K562 (cell line): ENCODE measurements around the gene ZFP82.

Source experiments
- ARID2 ChIP-seq: fragments of 450-650 bp; IDR thresholded peaks from 2 replicates; pipeline ENCODE4 v1.6.1; 2017; ENCODE audit warnings: antibody characterized with exemption, mild to moderate bottlenecking
- ILK ChIP-seq: fragments of 450-650 bp; IDR thresholded peaks from 2 replicates; pipeline ENCODE4 v1.6.1; 2016; ENCODE audit warnings: missing genetic modification characterization, low read depth, mild to moderate bottlenecking, missing compliant biosample characterization, moderate library complexity, borderline replicate concordance
- KAT8 ChIP-seq: fragments of 450-650 bp; IDR thresholded peaks from 2 replicates; pipeline ENCODE4 v1.6.1; 2016; ENCODE audit warnings: low read depth, mild to moderate bottlenecking
- NR2C2 ChIP-seq, 2 experiments: fragments of 200-800 bp in 1 of 2; sonication (Bioruptor generic) in 1 of 2; sonication (generic) in 1 of 2; formaldehyde crosslinking in 1 of 2; IDR thresholded peaks; 2 replicates each; pipeline versions ENCODE4 v1.6.1 to v1.8.0; 2016 to 2022; ENCODE audit warnings: mild to moderate bottlenecking in 1 of 2, missing compliant biosample characterization in 1 of 2, missing genetic modification characterization in 1 of 2, missing genetic modification reagents in 1 of 2
- POLR2A ChIP-seq: fragments of 450-650 bp; conservative IDR thresholded peaks from 2 replicates; pipeline ENCODE4 v1.6.1; 2016
- SNRNP70 ChIP-seq: fragments of 200-400 bp; formaldehyde crosslinking; optimal IDR thresholded peaks from 2 replicates; pipeline ENCODE3; 2017; ENCODE audit warnings: low read depth, low read length
- ZBED1 ChIP-seq: IDR thresholded peaks from 2 replicates; pipeline ENCODE4 v1.6.1; 2014
- ZNF146 ChIP-seq: IDR thresholded peaks from one replicate; pipeline ENCODE4 v1.6.1; 2018; ENCODE audit warnings: missing compliant biosample characterization; ENCODE audit not compliant: unreplicated experiment

- no peak for TF ChIP-seq KAT8
- no peak for TF ChIP-seq NR2C2 (CRISPR knock-in tag; IDR thresholded peaks at IDR 0.05)
- no peak for TF ChIP-seq NR2C2 (tag; IDR thresholded peaks at IDR 0.05)
- no peak for TF ChIP-seq ILK (tag)
- no peak for TF ChIP-seq ZBED1
- TF ChIP-seq POLR2A, result no peak
- no peak for TF ChIP-seq ZNF146 (CRISPR knock-in tag)
- no peak for TF ChIP-seq SNRNP70
- no peak for TF ChIP-seq ARID2
These were observed 8.6 kb downstream of the ZFP82 start for GRCh38 chr19:36409841-36410240.
